ENCODE results near the gene NOTCH3.

GRCh38 chr19:15212711-15213110 is 11.9 kb upstream of the NOTCH3 start:
- no peak for TF ChIP-seq POLR2A (IDR thresholded peaks at IDR 0.05; ENCODE audit: control extremely low read depth in 1 of 2, low read depth in 2 of 2, low read length in 2 of 2)
- no peak for TF ChIP-seq YY1 (IDR thresholded peaks at IDR 0.05; ENCODE audit: low read depth, low read length)

All from H1 (cell line).